Embryonic facial prominence (tissue), 1 donor: Measurements from ENCODE around the gene PDGFD.

Source experiments
- DNase-seq: peaks from one replicate; pipeline ENCODE4 v3.0.0-alpha.2; 2016; ENCODE audit errors: extremely low spot score

The PDGFD gene

GRCh38 chr11:103958475-103959215 lies 205.3 kb downstream of the PDGFD start:
- no peak for DNase-seq

DNA sequence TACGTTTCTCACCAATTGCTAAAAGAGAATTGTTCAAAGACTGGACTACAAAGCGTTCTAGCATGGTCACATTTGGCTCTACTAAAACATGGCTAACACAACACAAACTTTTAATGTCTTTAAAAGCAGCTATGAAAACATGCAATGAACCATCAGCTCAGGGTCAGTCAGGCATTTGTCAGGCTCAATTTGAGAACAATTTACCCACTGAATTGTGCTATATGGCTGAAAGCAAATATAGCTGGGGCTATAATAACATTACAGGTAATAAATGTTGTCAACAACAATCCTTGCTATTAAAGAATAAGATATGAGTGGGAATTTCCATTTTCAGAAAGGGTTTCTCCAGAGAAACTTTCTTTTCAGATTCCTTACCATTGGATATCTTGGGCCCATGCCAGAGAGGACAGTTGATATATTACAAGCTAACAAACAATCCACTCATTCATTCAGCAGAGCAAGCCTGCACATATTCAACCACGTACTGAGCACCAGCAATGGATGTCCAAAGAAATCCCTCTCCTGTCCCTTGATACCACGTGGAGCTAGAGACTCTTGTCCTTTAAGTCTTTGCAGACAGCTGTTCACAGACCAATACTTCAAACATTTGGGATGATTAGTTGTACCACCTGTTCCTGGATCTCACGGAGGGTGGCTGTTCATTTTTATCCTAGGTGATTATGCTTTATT lies 210.0 kb downstream of the PDGFD start:
- DNase-seq: no peak

DNA sequence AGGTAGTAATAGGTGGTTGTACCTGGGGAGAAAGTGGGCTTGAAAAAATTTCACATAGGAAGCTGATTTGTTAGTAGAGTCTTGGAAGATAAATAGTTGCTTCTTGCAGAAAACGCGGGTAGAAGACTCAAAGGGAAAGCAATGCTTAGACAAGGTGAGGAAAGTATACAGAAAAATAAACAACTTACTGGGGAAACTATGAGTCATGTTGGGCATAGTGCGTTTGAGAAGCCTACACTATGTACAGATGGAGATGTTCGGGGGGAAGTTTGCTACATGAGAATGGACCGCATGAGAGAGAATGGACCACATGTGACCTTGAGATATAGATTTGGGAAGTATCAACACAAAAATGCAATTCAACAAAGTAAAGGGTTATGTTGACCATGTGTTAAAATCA lies 214.2 kb downstream of the PDGFD start:
- DNase-seq: no peak

GRCh38 chr11:103948187-103948763 lies 215.7 kb downstream of the PDGFD start:
- DNase-seq: no peak

DNA sequence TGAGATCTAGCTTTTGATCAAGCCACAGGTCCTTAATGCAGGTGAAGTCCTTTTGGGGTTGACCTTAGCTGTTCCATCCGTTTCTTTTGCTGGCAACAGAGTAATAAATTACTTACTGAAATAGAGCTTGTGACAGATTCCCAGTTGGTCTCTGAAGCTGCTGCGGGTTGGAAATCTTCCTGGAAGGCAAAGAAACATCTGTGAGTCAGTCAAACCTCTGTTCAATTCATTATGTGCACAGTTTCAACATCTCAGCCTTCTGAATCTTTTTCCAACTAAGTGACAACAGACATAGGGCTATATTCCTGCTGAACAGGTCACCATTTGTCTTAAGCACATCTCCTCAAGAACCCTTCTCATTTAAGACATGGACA lies 216.4 kb downstream of the PDGFD start:
- no peak for DNase-seq

DNA sequence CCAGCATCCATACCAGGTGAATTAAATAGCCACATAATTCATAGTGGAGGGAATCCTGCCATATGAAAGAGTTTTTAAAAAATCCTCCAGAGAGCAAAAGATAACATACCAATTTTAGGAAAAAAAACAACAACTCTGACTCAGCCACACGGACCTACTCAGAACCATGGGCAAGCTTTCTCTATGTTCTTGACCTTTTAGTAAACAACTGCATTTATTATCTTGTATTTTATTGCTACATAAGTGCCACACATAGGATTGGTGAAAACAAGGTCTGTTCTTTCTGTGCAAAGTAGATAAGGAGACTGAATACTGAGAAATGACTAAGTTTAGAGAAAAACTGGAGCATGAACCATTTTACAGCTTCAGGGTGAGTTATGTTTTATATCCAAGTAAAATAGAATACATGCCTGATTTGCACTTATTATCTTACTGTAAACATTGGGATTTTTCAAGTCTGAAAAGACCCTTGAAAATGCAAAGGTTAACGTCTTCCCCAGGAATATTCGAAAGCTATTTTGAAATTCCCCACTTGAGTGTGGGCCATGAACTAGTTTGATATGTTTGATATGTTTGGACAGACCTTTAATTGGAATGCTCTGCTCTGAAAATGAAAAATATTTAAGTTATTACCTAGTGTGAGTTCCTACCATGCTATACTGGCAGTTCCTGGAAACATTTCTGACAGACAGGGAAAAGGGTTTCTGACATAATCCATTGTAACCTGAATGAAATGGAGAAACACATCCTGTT lies 217.0 kb downstream of the PDGFD start:
- no peak for DNase-seq

- DNase-seq: no peak
These were observed 219.6 kb downstream of the PDGFD start for GRCh38 chr11:103944251-103944940.

GRCh38 chr11:103942646-103943045 lies 221.3 kb downstream of the PDGFD start:
- no peak for DNase-seq

GRCh38 chr11:103940551-103940950 lies 223.4 kb downstream of the PDGFD start:
- no peak for DNase-seq

GRCh38 chr11:103939694-103940093 lies 224.3 kb downstream of the PDGFD start:
- DNase-seq: no peak

DNA sequence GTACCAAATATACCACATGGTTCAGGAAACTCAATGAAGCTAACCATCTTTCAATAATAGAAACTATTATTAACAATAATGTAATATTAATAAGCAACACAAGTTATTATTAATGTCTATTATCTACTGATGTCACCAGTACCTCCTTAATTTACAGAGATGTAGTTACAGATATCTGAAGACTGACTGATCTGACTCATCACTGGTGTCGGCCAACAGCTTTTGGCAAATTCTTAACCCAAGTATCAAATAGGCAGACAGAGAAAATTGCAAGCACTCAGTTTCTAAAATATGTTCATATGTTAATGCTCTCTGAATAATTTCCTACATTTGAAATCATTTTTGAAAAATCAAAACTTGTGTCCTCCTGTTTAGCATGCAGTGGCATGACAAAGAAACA lies 227.9 kb downstream of the PDGFD start:
- DNase-seq: no peak

DNA sequence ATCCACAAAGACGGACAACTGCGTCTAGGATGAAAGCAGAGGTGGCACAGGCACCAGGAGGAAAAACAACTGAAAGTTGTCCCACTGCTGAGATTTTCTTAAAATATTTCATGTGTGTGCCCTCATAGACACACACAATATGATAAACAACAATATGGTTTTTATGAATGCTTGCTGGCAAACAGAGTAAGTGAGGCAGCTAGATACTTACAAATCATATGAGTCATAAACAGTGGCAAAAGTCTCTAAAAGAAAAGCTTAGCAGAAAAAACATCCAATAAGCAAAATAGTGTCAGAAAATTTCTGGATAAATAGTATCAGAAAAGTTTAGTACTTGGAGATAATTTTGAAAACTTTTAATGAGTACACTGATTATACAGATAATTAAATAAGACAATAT lies 228.7 kb downstream of the PDGFD start:
- DNase-seq: no peak

DNA sequence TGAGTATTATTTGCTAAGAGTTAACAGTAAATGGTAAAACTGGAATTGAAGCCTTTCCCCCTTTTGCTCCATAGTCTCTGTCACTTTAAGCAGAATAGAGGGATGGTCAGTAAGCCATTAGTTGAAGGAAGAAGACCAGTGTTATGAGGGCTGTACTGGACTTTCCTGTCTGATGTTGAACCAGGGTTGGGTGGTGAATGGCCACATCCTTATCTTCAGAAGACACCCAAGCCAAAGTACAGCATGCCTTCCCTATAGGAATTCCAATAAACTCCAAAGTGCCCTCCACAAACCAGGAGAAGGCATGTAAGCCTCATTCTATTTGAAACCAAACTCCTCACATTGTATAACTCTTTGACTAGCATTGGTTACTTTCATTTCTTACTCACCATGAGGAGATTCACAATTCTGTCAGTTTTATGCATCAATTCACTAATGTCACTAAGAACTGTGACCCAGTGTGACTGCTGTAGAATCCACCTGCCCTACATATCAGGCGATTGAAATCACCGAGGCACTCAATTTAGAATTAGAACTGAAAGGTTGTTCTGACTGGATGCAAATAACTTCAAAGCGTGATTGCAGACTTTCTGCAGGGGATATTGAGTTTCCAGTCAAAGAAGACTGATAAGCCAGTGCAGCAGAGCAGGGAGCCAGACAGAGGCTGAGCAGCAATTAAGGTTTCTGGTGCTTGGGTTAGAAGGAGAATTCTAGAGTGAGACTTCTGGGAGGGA lies 234.6 kb downstream of the PDGFD start:
- no peak for DNase-seq

GRCh38 chr11:103928802-103929161 lies 235.2 kb downstream of the PDGFD start:
- DNase-seq: no peak

DNA sequence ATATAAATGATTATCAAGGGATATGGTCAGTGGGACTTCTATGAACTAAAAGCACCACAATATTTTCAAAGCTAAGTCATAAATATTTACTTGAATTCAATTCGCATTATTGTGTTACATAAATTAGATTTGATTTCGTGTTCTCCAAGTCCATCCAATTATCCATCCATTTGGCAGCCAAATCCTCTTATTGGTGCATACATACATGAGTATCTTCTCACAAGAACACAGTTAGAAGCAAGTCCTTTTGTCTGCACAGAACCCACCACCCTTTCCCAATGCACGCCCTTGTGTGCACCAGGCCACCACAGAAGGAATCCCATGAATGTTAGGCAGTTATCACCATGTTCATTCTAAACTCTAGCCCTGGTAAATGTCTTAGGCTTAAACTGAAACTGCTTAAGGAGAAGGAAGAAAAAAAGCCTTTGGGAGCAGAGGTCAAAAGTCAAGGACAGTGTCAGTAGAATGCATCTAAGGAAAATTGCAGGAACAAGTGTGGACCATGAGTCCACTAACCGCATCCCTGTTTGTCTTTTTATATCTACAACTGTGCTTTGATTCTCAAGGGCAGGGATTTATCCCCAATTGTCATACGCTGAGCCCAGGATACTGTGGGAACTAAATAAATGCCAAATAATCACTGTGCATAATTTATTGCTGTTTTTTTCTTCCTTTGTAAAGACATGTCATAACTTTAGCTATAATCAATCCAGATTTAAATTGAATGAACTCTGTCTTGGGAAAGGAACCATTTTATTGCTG lies 235.7 kb downstream of the PDGFD start:
- DNase-seq: no peak

DNA sequence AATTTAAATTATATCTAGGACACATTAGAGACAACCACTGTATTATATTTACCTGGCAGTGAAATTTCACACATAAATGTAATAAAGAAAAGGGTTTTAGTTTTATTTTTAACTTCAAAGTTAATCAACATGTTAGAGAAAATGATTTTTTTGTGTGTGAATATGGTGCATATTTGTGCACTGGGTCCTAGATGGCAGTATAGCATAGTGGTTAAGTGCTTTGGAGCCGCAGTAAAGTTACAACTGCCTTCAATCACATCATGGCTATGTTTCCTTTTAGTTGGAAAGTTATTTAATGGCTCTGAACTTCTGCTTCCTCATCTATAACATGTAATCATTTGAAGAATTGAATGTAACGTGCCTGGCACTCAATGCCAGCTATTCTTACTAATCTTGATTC lies 236.4 kb downstream of the PDGFD start:
- DNase-seq: no peak

- no peak for DNase-seq
These were observed 237.0 kb downstream of the PDGFD start for GRCh38 chr11:103926990-103927389.

DNA sequence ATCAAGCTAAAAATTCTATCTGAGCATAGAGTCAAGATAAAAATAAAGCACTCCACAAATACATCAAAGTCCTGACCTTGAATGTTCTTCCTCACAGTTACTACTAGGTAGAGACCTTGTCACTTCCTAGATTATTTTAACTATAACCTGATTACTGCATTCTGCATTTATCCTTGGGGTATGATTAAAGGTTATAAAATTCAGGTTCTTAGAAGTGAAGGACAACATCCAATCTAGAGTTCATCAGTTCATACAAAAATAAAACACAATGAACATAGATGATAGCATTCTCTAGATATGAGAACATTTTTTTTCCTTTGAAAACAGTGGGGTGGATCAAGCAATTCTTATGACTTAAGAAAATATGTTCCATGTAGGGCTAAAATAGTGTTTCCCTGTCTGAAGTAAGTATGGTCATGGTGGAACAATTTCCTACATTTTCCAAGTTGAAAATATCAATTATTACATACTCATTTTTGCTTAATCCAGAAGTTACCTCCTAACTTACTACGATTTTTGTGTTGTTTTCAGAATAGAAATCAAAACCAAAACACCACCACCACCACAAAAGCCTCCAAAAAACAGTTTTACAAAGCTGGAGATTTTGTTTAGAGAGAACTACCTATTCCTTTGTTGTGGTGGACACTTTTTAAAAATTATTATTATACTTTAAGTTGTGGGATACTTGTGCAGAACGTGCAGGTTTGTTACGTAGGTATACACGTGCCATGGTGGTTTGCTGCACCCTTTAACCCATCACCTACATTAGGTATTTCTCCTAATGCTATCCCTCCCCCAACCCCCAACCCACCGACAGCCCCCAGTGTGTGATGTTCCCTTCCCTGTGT lies 239.6 kb downstream of the PDGFD start:
- no peak for DNase-seq

DNA sequence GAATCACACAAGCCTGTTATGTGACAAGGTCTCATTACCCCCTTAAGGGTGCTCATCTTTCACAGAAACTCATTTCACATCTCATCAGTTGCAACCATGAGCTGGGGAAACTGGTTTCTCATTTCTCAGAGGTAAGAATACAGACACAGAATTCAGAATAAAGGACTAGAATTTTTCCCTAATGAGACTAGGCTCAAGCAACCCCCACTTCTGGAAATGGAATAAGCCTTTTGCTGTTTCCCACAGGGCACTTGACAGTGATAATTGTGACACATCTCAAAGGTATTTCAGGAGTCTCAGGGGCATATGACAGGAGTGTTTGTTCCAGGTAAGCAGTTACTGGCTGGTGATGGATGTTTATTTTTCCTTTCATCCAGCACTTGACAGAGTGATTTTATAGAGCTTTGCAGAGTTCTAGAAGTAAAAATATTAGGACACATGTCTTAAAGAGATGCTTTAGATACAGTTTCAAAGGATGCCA lies 240.5 kb downstream of the PDGFD start:
- peak; percentile 18 for DNase-seq
